T-helper 1 cell (primary cell): ENCODE measurements around the gene NKAIN2.

ENCODE experiments used
- DNase-seq, 5 donors: peaks; one replicate each; pipeline ENCODE4 v3.0.0-alpha.2; 2012 to 2020

The NKAIN2 gene

GRCh38 chr6:124040655-124041054 lies 237.0 kb downstream of the NKAIN2 start:
- peak in 1 of 5 donors; percentile 1 for DNase-seq

DNA sequence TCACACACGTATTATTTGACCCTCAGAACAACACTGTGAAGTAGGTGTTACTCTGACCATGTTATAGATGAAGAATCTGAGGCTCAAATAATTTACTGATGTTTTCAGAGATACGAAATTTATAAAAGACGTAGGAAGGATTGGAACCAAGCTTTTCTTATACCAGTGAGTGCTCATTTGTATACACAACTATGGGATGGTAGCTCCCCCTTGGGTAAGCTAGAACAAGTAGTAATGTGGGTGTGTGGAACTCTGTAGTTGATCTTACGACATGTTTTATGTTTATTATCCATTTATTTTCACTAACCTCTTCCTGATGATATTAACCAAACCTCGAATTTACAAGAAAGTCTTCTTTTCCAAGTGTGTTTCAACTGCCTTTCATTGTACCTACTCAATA lies 248.5 kb downstream of the NKAIN2 start:
- no peak for DNase-seq

DNA sequence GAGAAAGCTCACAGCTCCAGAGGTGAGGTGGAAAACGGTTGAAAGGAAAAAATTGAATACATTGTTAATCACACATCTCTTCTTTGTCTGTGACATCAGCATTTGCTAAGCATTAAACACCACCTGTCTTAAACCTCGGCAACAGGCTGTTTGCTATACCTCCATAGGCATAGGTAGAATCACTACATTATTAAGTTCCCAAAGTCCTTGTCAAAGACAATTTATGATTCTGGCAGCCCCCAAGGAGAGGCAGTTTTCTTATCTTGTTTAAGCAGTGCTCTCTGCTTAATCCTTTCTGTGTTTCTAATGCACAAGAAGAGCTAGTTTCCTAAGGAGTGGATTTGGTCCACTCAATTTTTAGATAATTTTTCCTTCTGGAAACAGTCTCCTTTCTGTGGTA lies 249.7 kb downstream of the NKAIN2 start:
- no peak for DNase-seq

- DNase-seq: no peak
These were observed 250.4 kb downstream of the NKAIN2 start for GRCh38 chr6:124054034-124054433.

GRCh38 chr6:124055395-124055794 lies 251.7 kb downstream of the NKAIN2 start:
- no peak for DNase-seq

DNA sequence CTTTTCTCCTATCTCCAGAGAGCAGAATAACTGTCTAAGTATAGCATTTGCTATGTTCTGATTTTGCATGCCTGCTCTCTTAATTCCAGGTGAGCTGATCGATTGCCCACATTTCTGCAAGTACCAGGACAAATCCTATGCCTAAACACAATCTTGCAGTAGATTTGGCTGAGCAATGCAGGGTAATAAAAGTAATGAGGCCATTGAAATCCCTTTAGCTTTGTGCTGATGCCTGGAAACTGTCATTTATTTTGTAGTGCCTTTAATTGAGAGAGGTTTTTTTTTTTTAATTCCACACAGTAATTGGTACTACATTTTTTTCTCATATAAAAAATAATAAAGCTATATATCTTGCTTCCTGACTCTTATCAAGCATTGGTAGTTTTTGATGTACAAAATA lies 252.3 kb downstream of the NKAIN2 start:
- DNase-seq: no peak

- no peak for DNase-seq
These were observed 253.0 kb downstream of the NKAIN2 start for GRCh38 chr6:124056407-124057334.

DNA sequence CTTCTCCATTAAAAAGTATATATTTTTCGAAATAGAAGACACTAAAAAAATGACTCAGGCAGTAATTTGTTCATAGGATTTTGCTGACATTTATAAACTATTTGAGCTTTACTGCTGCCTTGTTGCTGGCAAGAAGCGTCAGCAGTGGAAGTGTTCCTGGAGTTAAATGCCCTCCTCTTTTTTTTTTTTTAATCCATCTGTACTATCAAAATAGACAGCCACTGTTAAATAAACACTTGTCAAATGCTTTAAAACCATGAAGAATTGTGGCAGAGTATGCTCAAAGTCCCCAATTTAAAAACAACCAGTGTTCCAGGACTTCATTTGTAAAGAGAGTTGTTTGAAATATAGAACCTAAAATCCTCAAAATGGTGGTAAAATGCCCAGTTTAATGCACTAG lies 253.8 kb downstream of the NKAIN2 start:
- DNase-seq: no peak

DNA sequence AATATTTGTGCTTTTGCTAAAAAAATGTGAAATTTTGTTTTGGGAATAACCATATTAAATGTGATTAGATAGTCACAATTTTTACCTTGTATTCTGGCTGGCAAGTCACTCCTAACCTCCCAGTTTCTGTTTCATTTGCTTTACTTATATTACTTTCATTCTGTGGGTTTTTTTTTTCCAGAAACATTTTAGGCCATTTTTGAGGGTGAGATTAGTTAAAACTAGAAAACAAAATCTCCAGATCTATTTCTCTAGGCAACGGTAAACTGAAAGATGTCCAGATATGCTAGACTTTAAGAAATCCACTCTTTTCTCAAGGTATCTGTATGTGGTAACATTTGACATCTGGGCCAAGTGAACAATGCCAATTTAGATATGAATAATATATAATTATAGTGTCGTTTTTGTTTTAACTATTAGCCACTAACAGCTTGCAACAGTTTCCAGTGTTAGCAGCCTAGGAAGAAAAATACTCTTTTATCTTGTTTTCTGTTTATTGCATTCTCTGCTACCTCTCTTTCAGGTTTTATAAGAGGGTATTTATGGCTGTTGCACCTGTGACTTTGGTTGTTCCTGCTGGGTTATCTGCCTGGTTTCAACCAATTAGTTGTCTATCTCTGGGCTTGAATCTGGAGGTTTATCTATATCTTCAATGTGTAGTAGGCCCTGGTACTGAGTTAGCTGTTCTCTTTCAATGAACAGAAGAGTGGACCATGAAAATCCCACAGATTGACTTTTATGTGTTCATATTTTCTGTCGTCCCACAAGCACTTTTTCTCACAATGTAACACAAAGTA lies 260.9 kb downstream of the NKAIN2 start:
- DNase-seq: no peak

- no peak for DNase-seq
These were observed 262.6 kb downstream of the NKAIN2 start for GRCh38 chr6:124066269-124066668.

DNA sequence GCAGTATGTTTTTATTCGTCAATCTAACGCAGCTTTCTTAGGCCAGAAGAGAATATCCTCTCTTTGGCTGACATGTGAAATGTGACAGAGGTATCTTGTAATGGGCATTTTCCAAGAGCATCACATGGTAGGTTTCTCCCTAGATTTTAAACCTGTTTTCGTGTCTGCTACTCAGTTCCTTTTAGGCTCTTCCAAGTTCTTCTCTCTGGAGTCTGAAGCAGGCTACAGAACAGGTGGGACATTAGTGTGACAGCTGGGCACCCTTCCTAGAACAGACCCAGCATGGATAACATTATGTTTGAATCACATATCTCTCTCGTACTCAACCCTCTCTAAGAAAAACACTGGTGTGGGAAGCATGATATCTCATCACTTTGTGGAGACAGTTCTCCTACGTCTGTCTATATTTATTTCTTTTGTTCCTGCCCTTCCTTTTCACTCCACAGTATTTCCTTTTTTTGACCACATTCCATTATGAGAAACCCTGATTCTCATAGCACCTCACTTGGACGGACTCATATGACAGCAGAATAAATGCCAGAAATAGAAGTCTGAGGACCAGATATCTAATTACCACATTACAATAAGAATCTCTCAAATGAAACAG lies 263.4 kb downstream of the NKAIN2 start:
- no peak for DNase-seq

- DNase-seq: no peak
These were observed 265.7 kb downstream of the NKAIN2 start for GRCh38 chr6:124069230-124069950.

GRCh38 chr6:124073021-124073420 lies 269.4 kb downstream of the NKAIN2 start:
- no peak for DNase-seq

- DNase-seq: no peak
These were observed 270.3 kb downstream of the NKAIN2 start for GRCh38 chr6:124073820-124074587.

GRCh38 chr6:124074606-124075005 lies 270.9 kb downstream of the NKAIN2 start:
- DNase-seq: no peak

GRCh38 chr6:124076336-124077048 lies 272.8 kb downstream of the NKAIN2 start:
- no peak for DNase-seq

- no peak for DNase-seq
These were observed 274.5 kb downstream of the NKAIN2 start for GRCh38 chr6:124078169-124078568.

GRCh38 chr6:124080483-124080882 lies 276.8 kb downstream of the NKAIN2 start:
- no peak for DNase-seq

- no peak for DNase-seq
These were observed 286.8 kb downstream of the NKAIN2 start for GRCh38 chr6:124090491-124090890.

DNA sequence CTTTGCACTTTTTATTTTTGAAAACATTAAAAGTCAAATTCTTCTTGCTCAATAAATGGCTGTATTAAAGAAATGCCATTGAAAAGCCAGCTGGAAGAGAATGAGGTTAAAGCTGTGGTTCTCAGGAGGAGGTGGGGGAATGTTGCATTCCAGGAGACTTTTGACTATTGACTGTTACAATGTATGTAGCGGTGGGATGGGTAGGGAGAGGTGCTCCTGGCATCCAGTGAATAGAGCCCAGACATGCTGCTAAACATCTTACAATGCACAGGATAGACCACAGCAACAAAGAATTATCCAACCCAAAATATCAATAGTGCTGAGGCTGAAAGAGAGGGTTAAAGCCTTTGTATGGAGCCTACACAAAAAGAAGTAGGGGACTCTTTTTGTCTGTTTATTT lies 295.9 kb downstream of the NKAIN2 start:
- no peak for DNase-seq

DNA sequence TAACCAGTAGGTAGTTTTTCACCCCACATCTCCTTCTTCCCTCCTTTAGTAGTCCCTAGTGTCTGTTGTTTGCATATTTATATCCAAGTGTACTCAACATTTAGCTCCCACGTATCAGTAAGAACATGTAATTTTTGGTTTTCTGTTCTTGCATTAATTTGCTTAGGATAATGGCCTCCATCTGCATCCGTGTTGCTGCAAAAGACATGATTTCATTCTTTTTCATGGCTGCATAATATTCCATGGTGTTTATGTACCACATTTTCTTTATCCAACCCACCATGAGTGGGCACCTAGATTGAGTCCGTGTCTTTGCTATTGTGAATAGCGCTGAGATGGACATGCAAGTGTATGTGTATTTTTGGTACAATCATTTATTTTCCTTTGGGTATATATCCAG lies 306.8 kb downstream of the NKAIN2 start:
- no peak for DNase-seq
